ENCODE data around the gene FANCC.

FANCC gene

GRCh38 chr9:95073042-95073607 lies 244.4 kb downstream of the FANCC start:
- TF ChIP-seq ZNF274 (IDR thresholded peaks at IDR 0.05; ENCODE audit: low read depth, low read length): no peak
- H3K4me3 ChIP-seq (ENCODE audit: low read length): no peak overlapping the region

GRCh38 chr9:95071925-95072324 lies 245.6 kb downstream of the FANCC start:
- no peak overlapping the region for H3K4me3 ChIP-seq (ENCODE audit: low read length)
- no peak for TF ChIP-seq ZNF274 (IDR thresholded peaks at IDR 0.05; ENCODE audit: low read depth, low read length)

- H3K4me3 ChIP-seq (ENCODE audit: low read length): no peak overlapping the region
- TF ChIP-seq ZNF274 (IDR thresholded peaks at IDR 0.05; ENCODE audit: low read depth, low read length): no peak
Measured at GRCh38 chr9:95071450-95071849, 246.1 kb downstream of the FANCC start.

- TF ChIP-seq ZNF274 (IDR thresholded peaks at IDR 0.05; ENCODE audit: low read depth, low read length): no peak
- H3K4me3 ChIP-seq (ENCODE audit: low read length): no peak overlapping the region
Measured at GRCh38 chr9:95070549-95071021, 246.9 kb downstream of the FANCC start.

GRCh38 chr9:95067897-95068296 lies 249.6 kb downstream of the FANCC start:
- no peak overlapping the region for H3K4me3 ChIP-seq (ENCODE audit: low read length)
- TF ChIP-seq ZNF274 (IDR thresholded peaks at IDR 0.05; ENCODE audit: low read depth, low read length): no peak

GRCh38 chr9:95067057-95067456 lies 250.5 kb downstream of the FANCC start:
- no peak for TF ChIP-seq ZNF274 (IDR thresholded peaks at IDR 0.05; ENCODE audit: low read depth, low read length)
- no peak overlapping the region for H3K4me3 ChIP-seq (ENCODE audit: low read length)

- no peak overlapping the region for H3K4me3 ChIP-seq (ENCODE audit: low read length)
- TF ChIP-seq ZNF274 (IDR thresholded peaks at IDR 0.05; ENCODE audit: low read depth, low read length): no peak
Measured at GRCh38 chr9:95065224-95065623, 252.3 kb downstream of the FANCC start.

- no peak for TF ChIP-seq ZNF274 (IDR thresholded peaks at IDR 0.05; ENCODE audit: low read depth, low read length)
- no peak overlapping the region for H3K4me3 ChIP-seq (ENCODE audit: low read length)
Measured at GRCh38 chr9:95063300-95063699, 254.2 kb downstream of the FANCC start.

GRCh38 chr9:95062596-95063065 lies 254.9 kb downstream of the FANCC start:
- H3K4me3 ChIP-seq (ENCODE audit: low read length): no peak overlapping the region
- TF ChIP-seq ZNF274 (IDR thresholded peaks at IDR 0.05; ENCODE audit: low read depth, low read length): no peak

- no peak overlapping the region for H3K4me3 ChIP-seq (ENCODE audit: low read length)
- no peak for TF ChIP-seq ZNF274 (IDR thresholded peaks at IDR 0.05; ENCODE audit: low read depth, low read length)
Measured at GRCh38 chr9:95061916-95062595, 255.5 kb downstream of the FANCC start.

- no peak for TF ChIP-seq ZNF274 (IDR thresholded peaks at IDR 0.05; ENCODE audit: low read depth, low read length)
Measured at GRCh38 chr9:95060916-95061315, 256.6 kb downstream of the FANCC start.

GRCh38 chr9:95060234-95060633 lies 257.3 kb downstream of the FANCC start:
- TF ChIP-seq ZNF274 (IDR thresholded peaks at IDR 0.05; ENCODE audit: low read depth, low read length): no peak
- no peak overlapping the region for H3K4me3 ChIP-seq (ENCODE audit: low read length)

More at GRCh38 chr9:95060916-95061315, 256.6 kb downstream of the FANCC start:
- no peak overlapping the region for H3K4me3 ChIP-seq (ENCODE audit: low read length)

- TF ChIP-seq ZNF274 (IDR thresholded peaks at IDR 0.05; ENCODE audit: low read depth, low read length): no peak
- no peak overlapping the region for H3K4me3 ChIP-seq (ENCODE audit: low read length)
Measured at GRCh38 chr9:95058795-95059386, 258.6 kb downstream of the FANCC start.

GRCh38 chr9:95058121-95058785 lies 259.3 kb downstream of the FANCC start:
- no peak for TF ChIP-seq ZNF274 (IDR thresholded peaks at IDR 0.05; ENCODE audit: low read depth, low read length)
- H3K4me3 ChIP-seq (ENCODE audit: low read length): no peak overlapping the region
